HG03354 (cell line): ENCODE measurements around the gene EIF2B5.
"Not testable (repeated sequence)": the region's sequence is repeated elsewhere in the genome, so short reads cannot be mapped to it uniquely, and the experiment has no call there.

Experiments
- ATAC-seq: cut with Tn5 transposase; IDR thresholded peaks from one replicate; pipeline ENCODE4 v1.9.1; 2021; ENCODE audit warnings: mild to moderate bottlenecking; ENCODE audit not compliant: unreplicated experiment, poor library complexity, severe bottlenecking

EIF2B5 gene

GRCh38 chr3:184144505-184144904, 9.3 kb downstream of the EIF2B5 start:
- ATAC-seq: no peak

- ATAC-seq: no peak
Measured at GRCh38 chr3:184145111-184145524, 10.0 kb downstream of the EIF2B5 start.

GRCh38 chr3:184145751-184146270, 10.7 kb downstream of the EIF2B5 start:
- no peak for ATAC-seq

GRCh38 chr3:184148076-184148475, 12.9 kb downstream of the EIF2B5 start:
- ATAC-seq: no peak

- no peak for ATAC-seq
Measured at GRCh38 chr3:184149123-184149522, 14.0 kb downstream of the EIF2B5 start.

- ATAC-seq: not testable (repeated sequence)
Measured at GRCh38 chr3:184149770-184150169, 14.6 kb downstream of the EIF2B5 start.

GRCh38 chr3:184154885-184155643, 19.9 kb downstream of the EIF2B5 start, which contains the start of gene DVL3:
DVL3 (plus strand) TSS chr3:184155377; CDS start chr3:184155636, 259 bp downstream.
- peak; percentile 78 for ATAC-seq

GRCh38 chr3:184155644-184156521, 20.7 kb downstream of the EIF2B5 start:
- peak; percentile 45 for ATAC-seq

GRCh38 chr3:184156522-184156955, 21.4 kb downstream of the EIF2B5 start:
- ATAC-seq: no peak

GRCh38 chr3:184157206-184157605, 22.0 kb downstream of the EIF2B5 start:
- ATAC-seq: no peak

GRCh38 chr3:184158404-184158803, 23.2 kb downstream of the EIF2B5 start:
- ATAC-seq: no peak

GRCh38 chr3:184160456-184160855, 25.3 kb downstream of the EIF2B5 start:
- no peak for ATAC-seq

GRCh38 chr3:184162571-184163070, 27.5 kb downstream of the EIF2B5 start:
- ATAC-seq: not testable (repeated sequence)

GRCh38 chr3:184164648-184165330, 29.6 kb downstream of the EIF2B5 start:
- ATAC-seq: no peak

- no peak for ATAC-seq
Measured at GRCh38 chr3:184165543-184165942, 30.4 kb downstream of the EIF2B5 start.

GRCh38 chr3:184166671-184167070, 31.5 kb downstream of the EIF2B5 start:
- no peak for ATAC-seq

GRCh38 chr3:184167786-184168185, 32.6 kb downstream of the EIF2B5 start:
- no peak for ATAC-seq

GRCh38 chr3:184168363-184169120, 33.4 kb downstream of the EIF2B5 start:
- ATAC-seq: no peak
